ENCODE measurements around the gene P3H2. TPM values are rescaled to one million over a fixed set of nuclear protein-coding genes. Genes with fewer than 3 reads are reported as not detected.

The P3H2 gene
- total and polyA plus RNA-seq, 2 of the 4 experiments (the other 2 are of a cell fraction), result 54.7 to 64.3 TPM

GRCh38 chr3:190139365-190139764 lies 18.7 kb upstream of the P3H2 start:
- no peaks in the 10 kb centered on the region for H3K9me3 ChIP-seq (ENCODE audit: control insufficient read depth, insufficient read depth, low read length)
- no peak overlapping the region for H3K4me3 ChIP-seq (ENCODE audit: insufficient read depth, low read depth, low read length)
- no peak overlapping the region for H3K23ac ChIP-seq (ENCODE audit: low read depth, low read length)
- no peak overlapping the region for H3K9ac ChIP-seq (ENCODE audit: low read depth, low read length)
- H4K5ac ChIP-seq (ENCODE audit: low read depth, low read length), result no peak overlapping the region
- no peak overlapping the region for H2BK15ac ChIP-seq (ENCODE audit: low read depth, low read length)
- no peak overlapping the region for H2AFZ ChIP-seq (replicated peaks; ENCODE audit: low read length, poor library complexity)
- H3K4ac ChIP-seq (ENCODE audit: low read depth, low read length), result no peak overlapping the region
- no peaks in the 10 kb centered on the region for H3K9me1 ChIP-seq (ENCODE audit: insufficient read depth, low read length)
- no peak overlapping the region for H4K91ac ChIP-seq (ENCODE audit: insufficient read depth, low read depth, low read length)
- H2BK5ac ChIP-seq (ENCODE audit: low read depth, low read length, poor library complexity, severe bottlenecking), result no peak overlapping the region
- no peak overlapping the region for H4K8ac ChIP-seq (ENCODE audit: low read depth in 2 of 2, low read length in 2 of 2)
- no peaks in the 10 kb centered on the region for H3K27me3 ChIP-seq (ENCODE audit: control insufficient read depth, insufficient read depth, low read length)
- no peak overlapping the region for H2BK20ac ChIP-seq (ENCODE audit: low read depth, low read length)
- H3K79me1 ChIP-seq (ENCODE audit: low read depth in 1 of 2, low read length in 2 of 2), result no peaks in the 10 kb centered on the region
- intact Hi-C loops (cut with micrococcal nuclease), result no loop called here
- H3K27ac ChIP-seq (ENCODE audit: insufficient read depth, low read length), result no peak overlapping the region
- H4K20me1 ChIP-seq (ENCODE audit: insufficient read depth, low read length), result no peaks in the 10 kb centered on the region
- DNase-seq (no peak), ATAC-seq (ENCODE audit: low read depth) (no peak)
- no peaks in the 10 kb centered on the region for H3K4me1 ChIP-seq (ENCODE audit: control insufficient read depth, insufficient read depth, low read length)
- WGBS, 2 experiments (ENCODE audit: extremely low coverage in 2 of 2, insufficient read length in 1 of 2), result 54% methylated on average over 3 of the region's 5 CpGs; no CpG with 5 or more reads in 1 of the 2 experiments
- no peak for TF ChIP-seq RCOR1 (IDR thresholded peaks at IDR 0.05; ENCODE audit: insufficient replicate concordance, low read length)
- TF ChIP-seq FOS (IDR thresholded peaks at IDR 0.05; ENCODE audit: low read depth, low read length), result no peak
- TF ChIP-seq BHLHE40 (IDR thresholded peaks at IDR 0.05; ENCODE audit: low read depth, low read length), result no peak
- TF ChIP-seq POLR2A (IDR thresholded peaks at IDR 0.05; ENCODE audit: low read depth, low read length), result no peak
- TF ChIP-seq CEBPB (IDR thresholded peaks at IDR 0.05; ENCODE audit: low read depth, low read length), result no peak
- dilution Hi-C loops (cut with HindIII; ENCODE audit: low sequenced_read_pairs, unreplicated experiment), result no loop called here
- no peak overlapping the region for H3K18ac ChIP-seq (ENCODE audit: low read depth, low read length)
- in situ Hi-C loops (cut with MboI; ENCODE audit: low sequenced_read_pairs), result no loop called here
- H3K36me3 ChIP-seq (ENCODE audit: control insufficient read depth, insufficient read depth, low read length), result no peaks in the 10 kb centered on the region
- H3K14ac ChIP-seq (replicated peaks; ENCODE audit: low read depth, low read length), result no peak overlapping the region
- H3K4me2 ChIP-seq (ENCODE audit: low read depth, low read length), result no peak overlapping the region
- H3K56ac ChIP-seq (ENCODE audit: extremely low read depth, insufficient read depth, low read length), result no peak overlapping the region
- H2AK9ac ChIP-seq (replicated peaks; ENCODE audit: low read depth, low read length, poor library complexity), result no peak overlapping the region
- CTCF ChIA-PET, result interaction anchor here (0.6 to 1.3 kb wide), 3 partner anchors 11 to 82 kb away, joined by 3 read pairs; no protein-coding TSS in a partner anchor
- POLR2A ChIA-PET (ENCODE audit: unreplicated experiment), result no interaction called here
- no peak overlapping the region for H2BK120ac ChIP-seq (ENCODE audit: low read depth, low read length)
- BruUV-seq (replicated peaks), result no TSS peak
- H2AK5ac ChIP-seq (ENCODE audit: low read depth, low read length), result no peak overlapping the region

Data from IMR-90 (cell line).